H9 (cell line): ENCODE measurements around the gene TP73. TPM values are rescaled to one million over a fixed set of nuclear protein-coding genes. Genes with fewer than 3 reads are reported as not detected.
A peak's percentile ranks its signal among the peaks of the same experiment; 100 is the strongest.

ENCODE experiments used
- DNase-seq: peaks from one replicate; pipeline ENCODE4 v3.0.0-alpha.2; 2017
- H2AFZ ChIP-seq: one replicate; pipeline ENCODE4 v1.6.1; 2013; ENCODE audit warnings: mild to moderate bottlenecking, low read length, control low read depth, moderate library complexity
- H2AK5ac ChIP-seq: 2 replicates; pipeline ENCODE4 v1.6.1; 2013; ENCODE audit warnings: low read length, control low read depth, mixed read lengths; ENCODE audit not compliant: insufficient read length
- H2BK120ac ChIP-seq: one replicate; pipeline ENCODE4 v1.6.1; 2013; ENCODE audit warnings: low read depth, mild to moderate bottlenecking, low read length, control low read depth, inconsistent platforms; ENCODE audit not compliant: poor library complexity, severe bottlenecking
- H2BK12ac ChIP-seq: 2 replicates; pipeline ENCODE4 v1.6.1; 2013; ENCODE audit warnings: low read length, control low read depth, mixed read lengths, low read depth; ENCODE audit not compliant: insufficient read length
- H2BK15ac ChIP-seq: 2 replicates; pipeline ENCODE4 v1.6.1; 2013; ENCODE audit warnings: low read depth, low read length, control low read depth
- H2BK20ac ChIP-seq: one replicate; pipeline ENCODE4 v1.6.1; 2013; ENCODE audit warnings: low read depth, mild to moderate bottlenecking, low read length, control low read depth, inconsistent platforms; ENCODE audit not compliant: poor library complexity, severe bottlenecking
- H2BK5ac ChIP-seq: 2 replicates; pipeline ENCODE4 v1.6.1; 2013; ENCODE audit warnings: low read length, control low read depth, mixed read lengths; ENCODE audit not compliant: insufficient read length
- H3K14ac ChIP-seq: 2 replicates; pipeline ENCODE4 v1.6.1; 2013; ENCODE audit warnings: low read length, control low read depth; ENCODE audit not compliant: insufficient read depth
- H3K18ac ChIP-seq: 2 replicates; pipeline ENCODE4 v1.6.1; 2013; ENCODE audit warnings: low read depth, mild to moderate bottlenecking, mixed read lengths, low read length, control low read depth; ENCODE audit not compliant: insufficient read length
- H3K23ac ChIP-seq: 2 replicates; pipeline ENCODE4 v1.6.1; 2013; ENCODE audit warnings: low read length, control low read depth, mixed read lengths, low read depth; ENCODE audit not compliant: insufficient read length
- H3K23me2 ChIP-seq: 2 replicates; pipeline ENCODE4 v1.6.1; 2013; ENCODE audit warnings: low read depth, mild to moderate bottlenecking, mixed read lengths, low read length, control low read depth; ENCODE audit not compliant: insufficient read length, poor library complexity, severe bottlenecking
- H3K27ac ChIP-seq: 2 replicates; pipeline ENCODE4 v1.5.1; 2013; ENCODE audit warnings: low read length, control low read depth, mixed read lengths, low read depth; ENCODE audit not compliant: insufficient read length
- H3K27me3 ChIP-seq: 2 replicates; pipeline ENCODE4 v1.6.1; 2013; ENCODE audit warnings: low read length, control low read depth, inconsistent platforms; ENCODE audit not compliant: insufficient read depth
- H3K4ac ChIP-seq: 2 replicates; pipeline ENCODE4 v1.6.1; 2013; ENCODE audit warnings: low read depth, mild to moderate bottlenecking, control low read depth, inconsistent platforms, low read length, moderate library complexity
- H3K4me1 ChIP-seq: 2 replicates; pipeline ENCODE4 v1.6.1; 2013; ENCODE audit warnings: low read length, control low read depth, inconsistent platforms; ENCODE audit not compliant: insufficient read depth
- H3K4me2 ChIP-seq: 2 replicates; pipeline ENCODE4 v1.6.1; 2013; ENCODE audit warnings: low read length, control low read depth, mixed read lengths; ENCODE audit not compliant: insufficient read length, insufficient read depth
- H3K56ac ChIP-seq: 2 replicates; pipeline ENCODE4 v1.6.1; 2013; ENCODE audit warnings: low read depth, mild to moderate bottlenecking, mixed read lengths, low read length, control low read depth; ENCODE audit not compliant: insufficient read length
- H3K79me1 ChIP-seq: 2 replicates; pipeline ENCODE4 v1.6.1; 2013; ENCODE audit warnings: low read depth, mild to moderate bottlenecking, moderate library complexity, low read length, control low read depth, inconsistent platforms; ENCODE audit not compliant: insufficient read depth, poor library complexity, severe bottlenecking
- H3K79me2 ChIP-seq: 2 replicates; pipeline ENCODE4 v1.6.1; 2013; ENCODE audit warnings: low read length, control low read depth, inconsistent platforms; ENCODE audit not compliant: insufficient read depth
- H3K9ac ChIP-seq: 2 replicates; pipeline ENCODE4 v1.6.1; 2013; ENCODE audit warnings: low read length, control low read depth, mixed read lengths; ENCODE audit not compliant: insufficient read length; ENCODE audit errors: extremely low read depth
- H3K9me3 ChIP-seq: one replicate; pipeline ENCODE4 v1.6.1; 2013; ENCODE audit warnings: low read depth, low read length, inconsistent platforms; ENCODE audit not compliant: control insufficient read depth
- H3T11ph ChIP-seq: one replicate; pipeline ENCODE4 v1.6.1; 2013; ENCODE audit warnings: mild to moderate bottlenecking, low read length, control low read depth, inconsistent platforms
- H4K20me1 ChIP-seq: one replicate; pipeline ENCODE4 v1.6.1; 2013; ENCODE audit not compliant: control insufficient read depth, insufficient read length, insufficient read depth
- H4K5ac ChIP-seq: 2 replicates; pipeline ENCODE4 v1.6.1; 2013; ENCODE audit warnings: low read depth, mild to moderate bottlenecking, mixed read lengths, low read length, control low read depth; ENCODE audit not compliant: insufficient read length
- H4K8ac ChIP-seq: replicated peaks from 2 replicates; pipeline ENCODE4 v1.6.1; 2013; ENCODE audit warnings: low read length, control low read depth, mixed read lengths, low read depth; ENCODE audit not compliant: insufficient read length
- H4K91ac ChIP-seq: 2 replicates; pipeline ENCODE4 v1.6.1; 2013; ENCODE audit warnings: low read depth, mild to moderate bottlenecking, moderate library complexity, mixed read lengths, low read length, control low read depth; ENCODE audit not compliant: insufficient read length
- H3K27ac Mint-ChIP-seq, 3 experiments: 2 replicates in 2 of 3; 3 replicates in 1 of 3; pipeline ENCODE4 v1.8.0; 2020 to 2021; ENCODE audit warnings: mixed read lengths in 3 of 3, mild to moderate bottlenecking in 1 of 3, moderate library complexity in 1 of 3
- H3K27me3 Mint-ChIP-seq: 2 replicates; pipeline ENCODE4 v1.8.0; 2021; ENCODE audit warnings: low read depth, mild to moderate bottlenecking, moderate library complexity, mixed read lengths
- H3K36me3 Mint-ChIP-seq, 3 experiments: 2 replicates in 2 of 3; 3 replicates in 1 of 3; pipeline ENCODE4 v1.8.0; 2020 to 2021; ENCODE audit warnings: low read depth in 3 of 3, mixed read lengths in 3 of 3; ENCODE audit not compliant: insufficient read depth in 1 of 3
- H3K4me1 Mint-ChIP-seq, 2 experiments: 2 replicates each; pipeline ENCODE4 v1.8.0; 2020; ENCODE audit warnings: mixed read lengths in 2 of 2
- H3K4me3 Mint-ChIP-seq, 2 experiments: 2 replicates in 1 of 2; 3 replicates in 1 of 2; pipeline ENCODE4 v1.8.0; 2020 to 2021; ENCODE audit warnings: mild to moderate bottlenecking in 2 of 2, mixed read lengths in 2 of 2, moderate library complexity in 1 of 2
- H3K9me3 Mint-ChIP-seq, 2 experiments: 2 replicates in 1 of 2; 3 replicates in 1 of 2; pipeline ENCODE4 v1.8.0; 2020; ENCODE audit warnings: mild to moderate bottlenecking in 2 of 2, mixed read lengths in 2 of 2, moderate library complexity in 1 of 2
- CTCF ChIP-seq: fragments of 200-600 bp; sonication (generic); conservative IDR thresholded peaks from 3 replicates; pipeline ENCODE4 v1.8.0; 2021; ENCODE audit warnings: antibody characterized with exemption, mild to moderate bottlenecking
- WGBS: extraction: QIAGEN DNeasy Blood & Tissue Kit; methylation state at CpG from one replicate; pipeline ENCODE4 v1.1.7; 2013; ENCODE audit warnings: missing lambda C conversion rate, low lambda C conversion rate, mixed read lengths; ENCODE audit not compliant: insufficient read length; ENCODE audit errors: extremely low coverage; 5-methylcytosine and 5-hydroxymethylcytosine counted together
- total RNA-seq: library from RNA; stranded (reverse); gene quantifications from 2 replicates; pipeline ENCODE4 v1.2.1, GENCODE V29; 2021

TP73 gene
- total RNA-seq, 1 experiment from 2014 or later: 4.7 TPM

- Histone ChIP-seq H4K91ac (no peak overlapping the region), H2AFZ (no peak overlapping the region), H3K9ac (no peak overlapping the region), H3K23ac (no peak overlapping the region), H3K79me2 (peaks cover 2% of the 10 kb centered on the region; the same call in 1 of the 2 replicates), H2BK20ac (no peak overlapping the region), H3K4me2 (no peak overlapping the region), H3T11ph (no peak overlapping the region), H3K27ac (no peak overlapping the region), H2BK5ac (no peak overlapping the region), H3K14ac (no peak overlapping the region), H3K79me1 (no peaks in the 10 kb centered on the region), H3K27me3 (no peaks in the 10 kb centered on the region; the same call in 1 of the 2 replicates), H3K4me1 (peaks cover 5% of the 10 kb centered on the region; the same call in 1 of the 2 replicates), H4K20me1 (peaks cover 3% of the 10 kb centered on the region), H4K8ac (no peak overlapping the region), H3K23me2 (peaks cover 11% of the 10 kb centered on the region), H3K56ac (no peak overlapping the region), H3K18ac (no peak overlapping the region), H2BK15ac (no peak overlapping the region), H2AK5ac (no peak overlapping the region), H2BK12ac (no peak overlapping the region), H3K9me3 (no peaks in the 10 kb centered on the region), H4K5ac (no peak overlapping the region), H3K4ac (no peak overlapping the region), H2BK120ac (no peak overlapping the region)
- TF ChIP-seq CTCF: no peak
- Mint-ChIP-seq H3K4me3 (peak overlapping the region; percentile 92 to 95; a peak in 4 of 5 replicates), H3K36me3 (peaks cover 14 to 24% (median 21%) of the 10 kb centered on the region in 3 experiments; a peak in 6 of 7 replicates), H3K9me3 (no peaks in the 10 kb centered on the region), H3K27ac (no peak overlapping the region), H3K4me1 (peaks cover 18 to 19% of the 10 kb centered on the region in 2 experiments), H3K27me3 (peaks cover 25% of the 10 kb centered on the region)
- no CpG with 5 or more reads among the region's 6 CpGs for WGBS
- no peak for DNase-seq
Measured at GRCh38 chr1:3747522-3747848, 95.2 kb downstream of the TP73 start.
